D721Med (cell line): ENCODE data around the gene ISM1.

Experiments used
- DNase-seq: peaks from one replicate; pipeline ENCODE4 v3.0.0; 2011; ENCODE audit warnings: low spot score; ENCODE audit not compliant: insufficient read length
- FAIRE-seq: peaks from 2 replicates; lab custom pipeline; 2011; peaks lifted over from hg19 to GRCh38; lab: Jason Lieb, UNC
- TF ChIP-seq, protein P1 (sequence below): IDR thresholded peaks from 2 replicates; pipeline ENCODE4 v1.5.1; 2012; ENCODE audit warnings: mild to moderate bottlenecking, control low read depth; ENCODE audit not compliant: insufficient read depth; ENCODE audit errors: missing control alignments

ISM1 gene

DNA sequence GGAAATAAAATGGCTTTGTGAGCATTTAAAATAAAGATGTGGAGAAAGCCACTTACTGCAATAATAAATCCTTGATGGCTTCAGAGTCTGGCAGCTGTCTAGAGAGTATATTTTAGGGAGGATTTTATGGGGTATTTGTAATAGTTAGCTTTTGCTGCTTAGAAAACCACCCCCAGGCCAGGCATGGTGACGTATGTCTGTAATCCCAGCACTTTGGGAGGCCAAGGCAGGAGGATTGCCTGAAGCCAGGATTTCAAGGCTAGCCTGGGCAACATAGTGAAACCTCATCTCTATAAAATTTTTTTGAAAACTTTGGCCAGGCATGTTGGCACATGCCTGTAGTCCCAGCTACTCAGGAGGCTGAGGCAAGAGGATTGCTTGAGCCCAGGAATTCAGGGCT lies 63.8 kb downstream of the ISM1 start:
- TF ChIP-seq, protein P1, sequence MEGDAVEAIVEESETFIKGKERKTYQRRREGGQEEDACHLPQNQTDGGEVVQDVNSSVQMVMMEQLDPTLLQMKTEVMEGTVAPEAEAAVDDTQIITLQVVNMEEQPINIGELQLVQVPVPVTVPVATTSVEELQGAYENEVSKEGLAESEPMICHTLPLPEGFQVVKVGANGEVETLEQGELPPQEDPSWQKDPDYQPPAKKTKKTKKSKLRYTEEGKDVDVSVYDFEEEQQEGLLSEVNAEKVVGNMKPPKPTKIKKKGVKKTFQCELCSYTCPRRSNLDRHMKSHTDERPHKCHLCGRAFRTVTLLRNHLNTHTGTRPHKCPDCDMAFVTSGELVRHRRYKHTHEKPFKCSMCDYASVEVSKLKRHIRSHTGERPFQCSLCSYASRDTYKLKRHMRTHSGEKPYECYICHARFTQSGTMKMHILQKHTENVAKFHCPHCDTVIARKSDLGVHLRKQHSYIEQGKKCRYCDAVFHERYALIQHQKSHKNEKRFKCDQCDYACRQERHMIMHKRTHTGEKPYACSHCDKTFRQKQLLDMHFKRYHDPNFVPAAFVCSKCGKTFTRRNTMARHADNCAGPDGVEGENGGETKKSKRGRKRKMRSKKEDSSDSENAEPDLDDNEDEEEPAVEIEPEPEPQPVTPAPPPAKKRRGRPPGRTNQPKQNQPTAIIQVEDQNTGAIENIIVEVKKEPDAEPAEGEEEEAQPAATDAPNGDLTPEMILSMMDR: no peak
- no peak for DNase-seq
- FAIRE-seq: no peak

DNA sequence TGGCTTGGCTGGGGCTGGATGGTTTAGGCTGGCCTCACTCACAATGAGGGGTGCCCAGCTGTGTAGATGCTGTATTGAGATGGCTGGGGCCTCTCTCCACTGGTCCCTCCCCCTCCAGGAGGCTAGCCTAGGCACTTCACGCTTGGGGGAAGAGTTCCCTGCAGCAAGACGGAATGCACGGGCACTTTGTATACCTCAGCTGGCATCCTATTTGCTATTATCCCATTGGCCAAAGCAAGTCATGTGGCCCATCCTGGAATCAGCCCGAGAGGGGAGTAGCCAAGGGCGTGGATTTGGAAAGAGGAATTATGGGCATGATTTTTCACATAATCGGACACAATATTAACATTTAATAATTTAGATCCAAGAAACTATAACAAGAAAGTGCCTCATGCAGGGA lies 64.3 kb downstream of the ISM1 start:
- TF ChIP-seq, protein P1: no peak
- DNase-seq (no peak), FAIRE-seq (no peak)

DNA sequence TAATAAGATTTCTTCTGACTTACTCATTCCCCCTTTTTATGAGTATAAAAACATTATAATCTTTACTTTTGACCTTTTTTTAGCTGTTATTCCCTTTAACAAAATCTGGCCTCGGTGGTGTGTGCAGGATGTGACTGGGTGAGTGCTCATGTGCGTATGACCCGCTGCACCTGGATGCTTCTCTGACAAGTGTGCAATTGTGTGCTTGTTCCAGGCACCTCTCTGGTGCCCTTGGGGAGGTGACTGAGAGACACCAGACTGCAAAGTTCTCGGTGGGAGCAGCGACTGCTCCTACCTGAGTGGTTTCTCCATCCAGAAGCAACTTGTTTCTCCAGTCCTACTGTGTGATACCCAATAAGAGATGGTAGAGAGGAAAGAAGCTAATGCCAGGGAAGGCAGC lies 65.0 kb downstream of the ISM1 start:
- FAIRE-seq (no peak), DNase-seq (no peak)
- TF ChIP-seq, protein P1: no peak

DNA sequence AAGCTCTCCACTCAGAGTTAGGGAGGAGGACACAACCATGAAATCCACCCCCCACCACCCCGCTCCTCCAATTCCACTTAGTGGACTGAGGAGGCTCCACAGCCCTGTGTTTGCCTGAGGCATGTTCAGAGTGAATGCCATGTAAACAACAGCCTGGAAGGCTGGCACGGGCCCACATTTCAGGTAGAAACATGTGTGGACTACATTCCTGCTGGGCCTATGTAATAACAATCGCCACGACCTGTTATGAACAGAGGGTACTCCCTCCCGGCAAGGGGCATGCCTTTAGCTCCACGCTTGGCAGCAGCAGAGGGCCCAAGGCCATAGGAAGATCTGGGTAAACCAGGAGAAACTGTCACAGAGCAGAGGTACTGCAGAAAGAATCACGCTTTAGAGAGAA lies 65.5 kb downstream of the ISM1 start:
- FAIRE-seq: no peak
- no peak for DNase-seq
- TF ChIP-seq, protein P1: no peak

DNA sequence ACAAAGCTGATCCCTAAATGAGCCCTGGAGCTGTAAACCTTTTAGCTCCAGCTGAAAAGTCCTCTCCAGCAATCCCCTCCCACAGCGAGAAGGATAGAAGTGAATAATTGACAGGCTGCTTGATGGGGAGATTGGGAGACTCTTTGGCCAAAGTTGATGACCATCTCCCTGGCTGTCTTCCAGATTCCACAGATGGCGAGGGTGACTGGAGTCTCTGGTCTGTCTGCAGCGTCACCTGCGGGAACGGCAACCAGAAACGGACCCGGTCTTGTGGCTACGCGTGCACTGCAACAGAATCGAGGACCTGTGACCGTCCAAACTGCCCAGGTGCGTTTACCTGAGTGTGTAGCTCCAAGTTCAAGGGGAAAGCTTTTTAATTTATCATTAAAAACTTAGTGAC lies 67.3 kb downstream of the ISM1 start:
- FAIRE-seq: no peak
- no peak for DNase-seq
- TF ChIP-seq, protein P1: no peak

DNA sequence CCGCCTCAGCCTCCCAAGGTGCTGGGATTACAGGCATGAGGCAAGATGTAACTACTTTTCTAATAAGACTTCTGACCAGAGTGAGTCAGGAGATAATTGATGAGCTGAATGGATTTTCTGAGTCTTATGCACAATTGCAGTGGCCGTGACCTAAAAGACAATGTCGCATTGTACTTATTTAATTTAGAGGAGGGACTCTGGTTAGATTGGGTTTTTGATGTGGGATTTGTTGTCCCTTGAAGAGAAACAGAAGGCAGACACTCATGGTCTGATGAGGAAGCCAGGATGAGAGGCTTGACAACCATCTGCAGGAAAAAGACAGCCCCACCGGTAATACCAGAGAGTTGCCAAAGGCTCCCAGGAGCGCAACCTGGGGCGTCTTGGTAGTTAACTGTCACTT lies 68.0 kb downstream of the ISM1 start:
- DNase-seq (no peak), FAIRE-seq (no peak)
- TF ChIP-seq, protein P1: no peak

DNA sequence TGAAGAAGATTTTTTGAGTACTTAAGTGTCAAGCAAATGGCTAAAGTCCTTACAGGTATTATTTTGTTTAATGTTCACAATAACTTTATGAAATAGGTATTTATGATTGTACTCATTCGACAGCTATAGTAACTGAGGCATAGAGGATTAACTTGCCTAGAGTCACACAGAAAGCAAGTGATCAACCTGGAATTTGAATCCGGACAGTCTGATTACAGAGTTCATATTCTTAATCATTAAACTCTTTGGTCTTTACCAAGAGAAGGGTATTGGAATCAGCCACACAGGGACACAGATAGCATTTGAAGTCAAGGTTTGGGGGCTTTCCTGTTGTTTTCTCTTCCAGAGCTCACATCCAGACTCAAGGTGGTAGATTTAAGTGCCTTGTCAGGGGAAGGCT lies 69.7 kb downstream of the ISM1 start:
- no peak for DNase-seq
- FAIRE-seq: no peak
- TF ChIP-seq, protein P1: no peak
